ENCODE results near the gene KRTAP19-4.
"Not testable (repeated sequence)": the region's sequence is repeated elsewhere in the genome, so short reads cannot be mapped to it uniquely, and the experiment has no call there.

The KRTAP19-4 gene

GRCh38 chr21:30497065-30497464 is at the start of gene KRTAP19-4:
KRTAP19-4 (minus strand) TSS chr21:30497165; CDS start chr21:30497110, 55 bp downstream.
- no peak for DNase-seq

- DNase-seq = no peak
Measured at GRCh38 chr21:30541764-30542163, 44.8 kb upstream of the KRTAP19-4 start, which contains the start of gene KRTAP19-6. KRTAP19-6 (minus strand) TSS chr21:30541864; CDS start chr21:30541833, 31 bp downstream.

- DNase-seq = no peak
Measured at GRCh38 chr21:30518876-30519275, 21.9 kb upstream of the KRTAP19-4 start.

- DNase-seq = no peak
Measured at GRCh38 chr21:30515681-30516080, 18.7 kb upstream of the KRTAP19-4 start.

- DNase-seq = not testable (repeated sequence)
Measured at GRCh38 chr21:30505621-30506205, 8.7 kb upstream of the KRTAP19-4 start.

- no peak for DNase-seq
Measured at GRCh38 chr21:30502041-30502440, 5.1 kb upstream of the KRTAP19-4 start, which contains the start of gene KRTAP19-5. KRTAP19-5 (minus strand) TSS chr21:30502141; CDS start chr21:30502090, 51 bp downstream.

GRCh38 chr21:30491963-30492428 is 5.0 kb downstream of the KRTAP19-4 start, which contains the start of gene KRTAP19-3:
KRTAP19-3 (minus strand) TSS chr21:30492013; CDS start chr21:30491957, 56 bp downstream.
- DNase-seq = no peak

- no peak for DNase-seq
Measured at GRCh38 chr21:30487336-30487735, 9.6 kb downstream of the KRTAP19-4 start, which contains the start of gene KRTAP19-2. KRTAP19-2 (minus strand) TSS chr21:30487436; CDS start chr21:30487348, 88 bp downstream.

- no peak for DNase-seq
Measured at GRCh38 chr21:30486180-30486579, 10.8 kb downstream of the KRTAP19-4 start.

- DNase-seq = no peak
Measured at GRCh38 chr21:30482130-30482529, 14.8 kb downstream of the KRTAP19-4 start.

- DNase-seq = no peak
Measured at GRCh38 chr21:30480145-30480544, 16.8 kb downstream of the KRTAP19-4 start, which contains the start of gene KRTAP19-1. KRTAP19-1 (minus strand) TSS chr21:30480367; CDS start chr21:30480317, 50 bp downstream.

GRCh38 chr21:30479259-30479658 is 17.7 kb downstream of the KRTAP19-4 start:
- no peak for DNase-seq

GRCh38 chr21:30478004-30478403 is 19.0 kb downstream of the KRTAP19-4 start:
- no peak for DNase-seq

GRCh38 chr21:30468900-30469714 is 27.9 kb downstream of the KRTAP19-4 start:
- no peak for DNase-seq

GRCh38 chr21:30463713-30464112 is 33.3 kb downstream of the KRTAP19-4 start:
- no peak for DNase-seq

- no peak for DNase-seq
Measured at GRCh38 chr21:30448514-30448913, 48.5 kb downstream of the KRTAP19-4 start.

- DNase-seq = no peak
Measured at GRCh38 chr21:30447056-30447455, 49.9 kb downstream of the KRTAP19-4 start.
